ENCODE results near the gene RAG1.

Gene RAG1

GRCh38 chr11:36567694-36568093, at the start of gene RAG1:
TSS of gene RAG1 (plus strand) at chr11:36568007. CDS start at chr11:36573305, 5,298 bp downstream.
- TF ChIP-seq CREB1 (IDR thresholded peaks at IDR 0.05; ENCODE audit: low read depth) (no peak), EP300 (IDR thresholded peaks at IDR 0.05; ENCODE audit: borderline replicate concordance) (no peak), CEBPB (IDR thresholded peaks at IDR 0.05) (no peak), TAF1 (IDR thresholded peaks at IDR 0.05; ENCODE audit: low read depth) (no peak), TEAD4 (IDR thresholded peaks at IDR 0.05) (no peak), MAX (IDR thresholded peaks at IDR 0.05) (no peak), RAD21 (IDR thresholded peaks at IDR 0.05; ENCODE audit: low read depth) (no peak), REST (IDR thresholded peaks at IDR 0.05; ENCODE audit: low read depth) (no peak), FOXM1 (IDR thresholded peaks at IDR 0.05; ENCODE audit: borderline replicate concordance, low read depth) (no peak), TCF12 (IDR thresholded peaks at IDR 0.05; ENCODE audit: low read depth) (no peak), USF1 (IDR thresholded peaks at IDR 0.05) (no peak), YY1 (IDR thresholded peaks at IDR 0.05; ENCODE audit: low read depth) (no peak), NFIC (IDR thresholded peaks at IDR 0.05) (no peak), EGR1 (IDR thresholded peaks at IDR 0.05) (no peak), ZBTB7A (IDR thresholded peaks at IDR 0.05; ENCODE audit: low read depth) (no peak)

- TF ChIP-seq ZBTB7A (IDR thresholded peaks at IDR 0.05; ENCODE audit: low read depth) (no peak), EGR1 (IDR thresholded peaks at IDR 0.05) (no peak), CREB1 (IDR thresholded peaks at IDR 0.05; ENCODE audit: low read depth) (no peak), TCF12 (IDR thresholded peaks at IDR 0.05; ENCODE audit: low read depth) (no peak), EP300 (IDR thresholded peaks at IDR 0.05; ENCODE audit: borderline replicate concordance) (no peak), TEAD4 (IDR thresholded peaks at IDR 0.05) (no peak), YY1 (IDR thresholded peaks at IDR 0.05; ENCODE audit: low read depth) (no peak), NFIC (IDR thresholded peaks at IDR 0.05) (no peak), REST (IDR thresholded peaks at IDR 0.05; ENCODE audit: low read depth) (no peak), FOXM1 (IDR thresholded peaks at IDR 0.05; ENCODE audit: borderline replicate concordance, low read depth) (no peak), TAF1 (IDR thresholded peaks at IDR 0.05; ENCODE audit: low read depth) (no peak), USF1 (IDR thresholded peaks at IDR 0.05) (no peak), RAD21 (IDR thresholded peaks at IDR 0.05; ENCODE audit: low read depth) (no peak), CEBPB (IDR thresholded peaks at IDR 0.05) (no peak), MAX (IDR thresholded peaks at IDR 0.05) (no peak)
These were observed 37.0 kb upstream of the RAG1 start for GRCh38 chr11:36530840-36531239.

- TF ChIP-seq RAD21 (IDR thresholded peaks at IDR 0.05; ENCODE audit: low read depth) (no peak), TAF1 (IDR thresholded peaks at IDR 0.05; ENCODE audit: low read depth) (no peak), NFIC (IDR thresholded peaks at IDR 0.05) (no peak), CEBPB (IDR thresholded peaks at IDR 0.05) (no peak), TCF12 (IDR thresholded peaks at IDR 0.05; ENCODE audit: low read depth) (no peak), EP300 (IDR thresholded peaks at IDR 0.05; ENCODE audit: borderline replicate concordance) (no peak), CREB1 (IDR thresholded peaks at IDR 0.05; ENCODE audit: low read depth) (no peak), YY1 (IDR thresholded peaks at IDR 0.05; ENCODE audit: low read depth) (no peak), ZBTB7A (IDR thresholded peaks at IDR 0.05; ENCODE audit: low read depth) (no peak), EGR1 (IDR thresholded peaks at IDR 0.05) (no peak)
These were observed 34.7 kb upstream of the RAG1 start for GRCh38 chr11:36532941-36533601.

- TF ChIP-seq CEBPB (IDR thresholded peaks at IDR 0.05): no peak
- TF ChIP-seq USF1 (IDR thresholded peaks at IDR 0.05): peak; percentile 50
These were observed 33.4 kb upstream of the RAG1 start for GRCh38 chr11:36534276-36534840.

- TF ChIP-seq USF1 (IDR thresholded peaks at IDR 0.05): peak; percentile 42
- no peak for TF ChIP-seq ZBTB7A (IDR thresholded peaks at IDR 0.05; ENCODE audit: low read depth)
- TF ChIP-seq TAF1 (IDR thresholded peaks at IDR 0.05; ENCODE audit: low read depth): no peak
- TF ChIP-seq EGR1 (IDR thresholded peaks at IDR 0.05): no peak
- TF ChIP-seq MAX (IDR thresholded peaks at IDR 0.05): no peak
- no peak for TF ChIP-seq EP300 (IDR thresholded peaks at IDR 0.05; ENCODE audit: borderline replicate concordance)
- no peak for TF ChIP-seq CEBPB (IDR thresholded peaks at IDR 0.05)
- TF ChIP-seq TEAD4 (IDR thresholded peaks at IDR 0.05): no peak
- no peak for TF ChIP-seq NFIC (IDR thresholded peaks at IDR 0.05)
- no peak for TF ChIP-seq CREB1 (IDR thresholded peaks at IDR 0.05; ENCODE audit: low read depth)
- no peak for TF ChIP-seq YY1 (IDR thresholded peaks at IDR 0.05; ENCODE audit: low read depth)
- no peak for TF ChIP-seq FOXM1 (IDR thresholded peaks at IDR 0.05; ENCODE audit: borderline replicate concordance, low read depth)
- TF ChIP-seq RAD21 (IDR thresholded peaks at IDR 0.05; ENCODE audit: low read depth): peak; percentile 53
- no peak for TF ChIP-seq TCF12 (IDR thresholded peaks at IDR 0.05; ENCODE audit: low read depth)
- TF ChIP-seq REST (IDR thresholded peaks at IDR 0.05; ENCODE audit: low read depth): no peak
These were observed 26.8 kb upstream of the RAG1 start for GRCh38 chr11:36540998-36541397.
